CD4-positive, alpha-beta T cell (primary cell): ENCODE measurements around the gene GADD45B. TPM values are rescaled to one million over a fixed set of nuclear protein-coding genes. Genes with fewer than 3 reads are reported as not detected.

ENCODE experiments used
- ATAC-seq: fragments of 200-7000 bp; cut with Tn5 transposase; one replicate; pipeline ENCODE4 v1.10.0; 2022; ENCODE audit warnings: mild to moderate bottlenecking; ENCODE audit not compliant: poor library complexity
- CTCF ChIA-PET: fragments of 350-600 bp; sonication (Branson Sonifier 250); formaldehyde crosslinking; loops from one replicate; lab custom pipeline; 2021; ENCODE audit warnings: antibody characterized with exemption, inconsistent platforms; lab: Charles Lee
- POLR2A ChIA-PET: fragments of 350-600 bp; sonication (Branson Sonifier 250); formaldehyde crosslinking; loops from one replicate; lab custom pipeline; 2021; ENCODE audit warnings: antibody characterized with exemption, inconsistent platforms; lab: Charles Lee
- DNase-seq, 14 experiments: peaks; one replicate each; pipeline ENCODE4 v3.0.0-alpha.2; 2013 to 2020; ENCODE audit warnings: mixed read lengths in 2 of 14
- H3K27ac ChIP-seq, 2 donors: one replicate each; pipeline versions ENCODE4 v1.5.1 to v1.7.0; 2013; ENCODE audit warnings: low read length in 2 of 2, low read depth in 1 of 2, mild to moderate bottlenecking in 1 of 2
- H3K27me3 ChIP-seq, 2 experiments: 1 replicate in 1 of 2; 2 replicates in 1 of 2; pipeline versions ENCODE4 v1.6.1 to v1.7.0; 2013; ENCODE audit warnings: low read length in 2 of 2, control low read depth in 1 of 2, mild to moderate bottlenecking in 1 of 2, moderate library complexity in 1 of 2; ENCODE audit not compliant: insufficient read depth in 2 of 2, control insufficient read depth in 1 of 2
- H3K36me3 ChIP-seq: one replicate; pipeline ENCODE4 v1.6.1; 2013; ENCODE audit warnings: low read length, control low read depth; ENCODE audit not compliant: insufficient read depth
- H3K4me1 ChIP-seq: one replicate; pipeline ENCODE4 v1.6.1; 2013; ENCODE audit warnings: low read length, control low read depth; ENCODE audit not compliant: insufficient read depth
- H3K4me3 ChIP-seq: one replicate; pipeline ENCODE4 v1.5.1; 2013; ENCODE audit warnings: mild to moderate bottlenecking, low read length, moderate library complexity
- H3K9me3 ChIP-seq, 2 experiments: 1 replicate in 1 of 2; 2 replicates in 1 of 2; pipeline versions ENCODE4 v1.6.1 to v1.7.0; 2013; ENCODE audit warnings: low read length in 2 of 2, mild to moderate bottlenecking in 2 of 2, control low read depth in 1 of 2, moderate library complexity in 1 of 2; ENCODE audit not compliant: control insufficient read depth in 1 of 2, insufficient read depth in 1 of 2
- H3K27ac Mint-ChIP-seq: one replicate; pipeline ENCODE4 v1.8.0; 2020; ENCODE audit warnings: mixed read lengths
- H3K27me3 Mint-ChIP-seq: one replicate; pipeline ENCODE4 v1.8.0; 2021; ENCODE audit warnings: mixed read lengths
- H3K36me3 Mint-ChIP-seq: one replicate; pipeline ENCODE4 v1.8.0; 2021; ENCODE audit warnings: low read depth, mixed read lengths
- H3K4me1 Mint-ChIP-seq: one replicate; pipeline ENCODE4 v1.8.0; 2021; ENCODE audit warnings: low read depth, mixed read lengths
- H3K4me3 Mint-ChIP-seq: one replicate; pipeline ENCODE4 v1.8.0; 2020; ENCODE audit warnings: mild to moderate bottlenecking, mixed read lengths
- H3K9me3 Mint-ChIP-seq: one replicate; pipeline ENCODE4 v1.8.0; 2020; ENCODE audit warnings: mixed read lengths
- intact Hi-C, 2 experiments: fragments of 100-400 bp; cut with DNase I in 1 of 2; cut with micrococcal nuclease in 1 of 2; formaldehyde crosslinking; loops; one replicate each; pipeline versions ENCODE4 v1.15.1 to v1.9.0; 2023 to 2025; cut with DNase I, micrococcal nuclease
- total RNA-seq, 174 experiments: library from RNA in 2 of 174; stranded (reverse) in 2 of 174; gene quantifications; one replicate each; pipeline ENCODE4 v1.2.3 and lab custom pipeline; 2021 to 2026
- TF ChIP-seq, protein P1 (sequence below): fragments of 200-600 bp; IDR thresholded peaks from one replicate; pipeline ENCODE4 v1.8.0; 2022; ENCODE audit warnings: antibody characterized with exemption, mild to moderate bottlenecking

GADD45B gene
- total RNA-seq, 2 experiments from 2014 or later, result 284 to 285 TPM

DNA sequence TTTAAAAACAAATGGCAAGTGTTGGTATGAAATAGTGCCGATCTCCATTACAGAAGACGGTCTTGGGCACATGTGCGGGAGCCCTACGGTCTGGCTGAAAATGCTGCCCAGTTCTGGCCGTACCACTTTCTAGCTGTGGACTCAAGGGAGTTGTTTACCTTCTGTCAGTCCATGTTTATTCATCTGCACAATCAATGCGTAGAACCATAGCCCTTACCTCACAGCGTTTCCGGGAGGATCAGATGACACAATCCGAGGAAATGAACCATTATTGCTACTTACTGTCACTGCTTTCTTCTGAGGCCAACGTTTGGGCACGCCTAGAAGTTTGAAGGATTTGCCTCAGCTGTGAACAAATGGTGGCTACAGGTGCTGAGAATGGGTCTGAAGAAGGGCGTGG is 31.2 kb downstream of the GADD45B start:
- Histone ChIP-seq H3K4me1 (peaks cover 32% of the 10 kb centered on the region), H3K36me3 (no peaks in the 10 kb centered on the region), H3K27me3 (no peaks in the 10 kb centered on the region), H3K4me3 (no peak overlapping the region), H3K27ac (no peak overlapping the region), H3K9me3 (no peaks in the 10 kb centered on the region)
- CTCF ChIA-PET, result interaction anchor here (0.8 to 1.2 kb wide), 3 partner anchors 29 to 113 kb away, joined by 3 to 5 read pairs (median 4); no protein-coding TSS in a partner anchor
- POLR2A ChIA-PET, result interaction anchor here (0.9 to 1.0 kb wide), 2 partner anchors 31 to 92 kb away, joined by 3 to 7 read pairs; partner anchors contain the start of gene GADD45B
- ATAC-seq (peak; percentile 59), DNase-seq (peak in 11 of 14 experiments; percentile 12 to 74 (median 45))
- TF ChIP-seq, protein P1, sequence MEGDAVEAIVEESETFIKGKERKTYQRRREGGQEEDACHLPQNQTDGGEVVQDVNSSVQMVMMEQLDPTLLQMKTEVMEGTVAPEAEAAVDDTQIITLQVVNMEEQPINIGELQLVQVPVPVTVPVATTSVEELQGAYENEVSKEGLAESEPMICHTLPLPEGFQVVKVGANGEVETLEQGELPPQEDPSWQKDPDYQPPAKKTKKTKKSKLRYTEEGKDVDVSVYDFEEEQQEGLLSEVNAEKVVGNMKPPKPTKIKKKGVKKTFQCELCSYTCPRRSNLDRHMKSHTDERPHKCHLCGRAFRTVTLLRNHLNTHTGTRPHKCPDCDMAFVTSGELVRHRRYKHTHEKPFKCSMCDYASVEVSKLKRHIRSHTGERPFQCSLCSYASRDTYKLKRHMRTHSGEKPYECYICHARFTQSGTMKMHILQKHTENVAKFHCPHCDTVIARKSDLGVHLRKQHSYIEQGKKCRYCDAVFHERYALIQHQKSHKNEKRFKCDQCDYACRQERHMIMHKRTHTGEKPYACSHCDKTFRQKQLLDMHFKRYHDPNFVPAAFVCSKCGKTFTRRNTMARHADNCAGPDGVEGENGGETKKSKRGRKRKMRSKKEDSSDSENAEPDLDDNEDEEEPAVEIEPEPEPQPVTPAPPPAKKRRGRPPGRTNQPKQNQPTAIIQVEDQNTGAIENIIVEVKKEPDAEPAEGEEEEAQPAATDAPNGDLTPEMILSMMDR, result no peak
- H3K36me3 Mint-ChIP-seq, result no peaks in the 10 kb centered on the region
- no peaks in the 10 kb centered on the region for H3K27me3 Mint-ChIP-seq
- no peaks in the 10 kb centered on the region for H3K9me3 Mint-ChIP-seq
- intact Hi-C loops, result loop anchor here (1.0 to 5.0 kb wide), 2 partner anchors 31 to 45 kb away; partner anchors contain the start of gene GADD45B (in 1 of the 2)
- H3K27ac Mint-ChIP-seq, result peak overlapping the region; percentile 80
- no peak overlapping the region for H3K4me3 Mint-ChIP-seq
- peaks cover 21% of the 10 kb centered on the region for H3K4me1 Mint-ChIP-seq

DNA sequence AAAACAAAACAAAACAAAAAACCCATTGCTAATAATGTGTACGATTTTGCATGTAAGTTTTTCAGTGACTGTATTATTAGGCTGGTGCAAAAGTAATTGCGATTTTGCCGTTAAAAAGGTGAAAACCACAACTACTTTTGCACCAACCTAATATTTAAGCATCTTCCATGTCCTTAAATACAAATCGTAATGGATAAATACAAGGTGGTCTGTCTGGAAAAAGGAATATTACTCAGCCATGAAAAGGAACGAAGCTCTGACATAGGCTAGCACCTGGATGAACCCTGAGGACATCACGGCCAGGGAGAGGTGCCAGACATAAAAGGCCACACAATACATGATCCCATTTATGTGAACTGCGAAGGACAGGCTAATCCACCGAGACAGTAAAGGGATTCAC is 33.2 kb downstream of the GADD45B start:
- POLR2A ChIA-PET, result no interaction called here
- intact Hi-C loops, result loop anchor here in 1 of 2 experiments (5.0 kb wide), 1 partner anchor 43 kb away; no protein-coding TSS in a partner anchor

DNA sequence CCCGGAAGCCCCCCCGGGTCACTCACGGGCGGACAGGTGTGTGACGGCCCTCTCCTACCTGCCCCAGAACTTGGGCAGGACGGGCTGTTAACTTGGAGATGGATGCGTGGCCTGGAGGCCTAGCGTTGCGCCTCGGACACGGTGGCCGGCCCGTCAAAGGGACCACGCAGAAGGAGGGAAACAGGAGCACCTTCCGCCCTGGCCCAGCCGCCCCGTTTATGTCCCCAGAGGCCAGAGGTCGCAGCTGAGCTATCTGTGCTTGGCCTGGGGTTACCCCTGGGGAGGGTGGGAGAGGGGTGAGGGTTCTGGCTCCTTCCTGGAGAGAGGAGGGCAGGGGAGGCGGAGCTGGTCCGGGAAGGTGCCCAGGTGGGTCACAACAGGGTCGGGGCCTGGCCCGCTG is 35.6 kb downstream of the GADD45B start:
- no peak for ATAC-seq
- no peaks in the 10 kb centered on the region for H3K36me3 Mint-ChIP-seq
- no peak overlapping the region for H3K27ac ChIP-seq
- no peaks in the 10 kb centered on the region for H3K9me3 Mint-ChIP-seq
- ChIA-PET POLR2A (no interaction called here), CTCF (no interaction called here)
- no peak overlapping the region for H3K4me3 ChIP-seq
- no peaks in the 10 kb centered on the region for H3K27me3 ChIP-seq
- H3K4me1 Mint-ChIP-seq, result peaks cover 8% of the 10 kb centered on the region
- peaks cover 8% of the 10 kb centered on the region for H3K4me1 ChIP-seq
- H3K9me3 ChIP-seq, result no peaks in the 10 kb centered on the region
- TF ChIP-seq, protein P1, result no peak
- no peak overlapping the region for H3K4me3 Mint-ChIP-seq
- intact Hi-C loops, result no loop called here
- no peak overlapping the region for H3K27ac Mint-ChIP-seq
- no peak for DNase-seq
- H3K27me3 Mint-ChIP-seq, result no peaks in the 10 kb centered on the region
- no peaks in the 10 kb centered on the region for H3K36me3 ChIP-seq

More for the DNA sequence above, 33.2 kb downstream of the GADD45B start:
- ATAC-seq, result no peak
- peaks cover 13% of the 10 kb centered on the region for H3K4me1 ChIP-seq
- TF ChIP-seq, protein P1, result no peak
- Mint-ChIP-seq H3K9me3 (no peaks in the 10 kb centered on the region), H3K4me3 (no peak overlapping the region), H3K27me3 (no peaks in the 10 kb centered on the region), H3K27ac (no peak overlapping the region), H3K4me1 (peaks cover 10% of the 10 kb centered on the region), H3K36me3 (no peaks in the 10 kb centered on the region)
- CTCF ChIA-PET, result no interaction called here
- H3K27ac ChIP-seq, result no peak overlapping the region
- no peak overlapping the region for H3K4me3 ChIP-seq
- no peaks in the 10 kb centered on the region for H3K9me3 ChIP-seq
- no peak for DNase-seq
- H3K27me3 ChIP-seq, result no peaks in the 10 kb centered on the region
- no peaks in the 10 kb centered on the region for H3K36me3 ChIP-seq
